Activated CD8-positive, alpha-beta memory T cell treated with anti-CD3 and anti-CD28 coated beads, Interleukin-2, amount 50 U/mL, for 1 hour (primary cell): ENCODE measurements around the gene DNAH3.
"Not testable (repeated sequence)": the region's sequence is repeated elsewhere in the genome, so short reads cannot be mapped to it uniquely, and the experiment has no call there.

Experiments used
- DNase-seq: peaks from one replicate; pipeline ENCODE4 v3.0.0-alpha.2; 2020; ENCODE audit errors: extremely low read depth

Gene DNAH3

DNA sequence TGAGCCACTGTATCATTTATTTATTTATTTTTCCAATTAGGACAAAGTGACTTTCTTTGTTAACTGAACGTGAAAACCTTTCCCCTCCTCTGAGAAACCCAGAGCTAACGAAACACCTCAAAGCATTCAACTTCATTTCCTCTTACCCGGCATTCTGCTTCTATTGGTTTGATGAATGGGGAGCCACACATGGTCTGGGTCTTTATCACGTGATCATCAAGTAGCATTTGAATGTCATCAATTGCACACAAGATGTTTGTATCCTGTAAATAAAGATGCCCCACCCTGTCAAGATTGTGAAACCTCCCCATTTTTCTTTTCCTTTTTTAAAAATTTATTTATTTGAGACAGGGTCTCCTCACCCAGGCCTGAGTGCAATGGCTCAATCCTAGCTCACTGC is 80.1 kb downstream of the DNAH3 start:
- DNase-seq = no peak

DNA sequence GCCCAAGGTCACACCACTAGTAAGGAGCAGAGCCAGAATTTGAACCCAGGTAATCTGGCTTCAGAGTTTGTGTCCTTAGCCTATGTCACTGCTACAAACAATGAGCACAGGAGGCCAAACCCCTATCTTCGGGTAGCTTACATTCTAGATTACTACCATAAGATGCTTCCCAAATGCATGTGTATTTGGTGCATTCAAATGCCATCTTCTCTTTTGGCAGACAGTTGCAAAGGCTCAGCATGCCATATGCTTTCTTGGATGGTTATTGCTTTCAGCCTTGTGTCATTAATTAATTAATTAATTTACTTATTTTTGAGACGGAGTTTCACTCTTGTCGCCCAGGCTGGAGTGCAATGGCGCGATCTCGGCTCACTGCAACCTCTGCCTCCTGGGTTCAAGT is 80.7 kb downstream of the DNAH3 start:
- no peak for DNase-seq

DNA sequence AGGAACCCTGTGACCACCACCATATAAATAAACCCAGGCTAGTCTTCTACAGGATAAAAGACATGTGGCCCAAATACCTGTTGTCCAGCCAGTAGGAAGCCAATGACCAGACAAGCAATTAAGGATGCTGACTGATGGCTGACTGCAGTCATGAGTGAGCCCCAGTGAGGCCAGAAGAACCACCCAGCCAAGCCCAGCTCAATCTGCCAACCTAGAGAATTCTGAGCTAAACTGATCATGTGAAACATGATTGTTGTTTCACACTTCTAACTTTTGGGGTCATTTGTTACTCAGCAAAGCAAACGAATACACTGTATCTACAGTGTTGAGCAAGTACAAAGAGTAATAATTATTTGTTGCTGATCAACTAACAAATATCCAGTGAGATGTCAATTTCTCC is 86.4 kb downstream of the DNAH3 start:
- DNase-seq = no peak

DNA sequence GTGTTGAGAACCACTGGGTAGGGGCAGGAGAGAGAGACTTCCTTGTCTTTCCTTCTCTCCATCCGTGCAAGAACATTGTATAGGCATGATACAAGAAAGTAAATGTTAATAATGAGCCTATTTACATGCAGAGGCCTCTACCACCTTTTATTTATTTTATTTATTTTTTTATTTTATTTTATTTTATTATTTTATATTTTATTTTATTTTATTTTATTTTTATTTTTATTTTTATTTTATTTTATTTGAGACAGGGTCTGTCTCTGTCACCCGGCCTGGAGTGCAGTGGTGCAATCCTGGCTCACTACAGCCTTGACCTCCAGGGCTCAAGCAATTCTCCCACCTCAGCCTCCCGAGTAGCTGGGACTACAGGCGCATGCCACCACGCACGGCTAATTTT is 87.3 kb downstream of the DNAH3 start:
- not testable (repeated sequence) for DNase-seq

DNA sequence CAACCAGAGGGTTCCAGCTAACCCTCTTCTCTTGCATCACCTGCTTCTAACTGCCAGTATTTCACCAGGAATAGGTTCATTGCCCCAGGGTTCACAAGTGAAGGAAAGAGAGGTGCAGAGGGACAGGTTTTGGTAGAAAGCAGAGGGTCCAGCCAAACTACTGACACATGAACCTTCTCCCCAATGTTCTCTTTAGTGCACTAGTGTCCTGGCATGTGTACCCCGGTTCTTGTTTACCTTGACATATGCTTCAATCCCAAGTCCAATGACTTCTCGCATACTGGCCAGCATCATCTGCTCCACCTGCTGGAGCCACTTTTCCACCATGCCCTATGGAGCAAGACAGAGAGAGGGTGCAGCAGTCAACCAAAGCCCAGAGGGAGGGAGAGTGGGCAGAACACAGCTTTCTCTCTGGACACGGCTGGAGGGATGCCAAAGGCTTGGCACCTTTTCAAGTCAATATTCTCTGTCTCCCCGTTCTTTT is 90.6 kb downstream of the DNAH3 start:
- DNase-seq = no peak

DNA sequence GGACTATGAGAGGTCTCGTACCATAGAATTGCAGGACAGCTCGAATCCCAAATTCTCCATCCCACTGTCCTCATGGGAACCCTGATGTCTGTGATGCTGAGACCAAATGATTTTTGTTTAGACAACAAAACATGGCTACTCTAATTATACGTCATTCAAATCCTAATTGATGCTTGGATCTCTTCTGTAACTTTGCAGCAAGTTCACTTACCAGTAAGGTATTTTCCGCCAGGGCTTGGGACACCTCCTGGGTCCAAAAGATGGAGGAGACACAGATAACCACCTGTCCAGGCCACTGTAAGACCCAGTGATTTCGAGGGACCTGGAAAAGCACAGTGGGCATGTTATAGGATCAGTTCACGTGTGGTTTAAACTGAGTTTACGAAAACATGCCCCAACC is 92.8 kb downstream of the DNAH3 start:
- DNase-seq = no peak

DNA sequence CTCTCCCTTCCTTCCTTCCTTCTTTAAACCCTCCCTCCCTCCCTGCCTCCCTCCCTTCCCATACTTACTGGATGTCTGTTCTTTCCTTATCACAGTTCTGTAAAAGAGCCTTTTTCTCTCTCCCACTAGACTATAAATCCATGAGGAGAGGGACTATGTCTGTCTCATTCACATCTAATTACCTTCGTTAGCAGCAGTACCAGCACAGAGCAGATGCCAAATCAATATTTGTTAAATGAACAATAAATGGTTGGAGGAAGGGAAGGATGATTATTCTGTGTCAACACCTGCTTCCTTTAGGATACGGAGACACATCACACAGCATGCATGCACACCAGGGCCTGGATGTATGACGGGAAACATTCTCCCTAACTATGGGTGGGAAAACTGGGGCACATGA is 94.2 kb downstream of the DNAH3 start:
- DNase-seq = no peak

DNA sequence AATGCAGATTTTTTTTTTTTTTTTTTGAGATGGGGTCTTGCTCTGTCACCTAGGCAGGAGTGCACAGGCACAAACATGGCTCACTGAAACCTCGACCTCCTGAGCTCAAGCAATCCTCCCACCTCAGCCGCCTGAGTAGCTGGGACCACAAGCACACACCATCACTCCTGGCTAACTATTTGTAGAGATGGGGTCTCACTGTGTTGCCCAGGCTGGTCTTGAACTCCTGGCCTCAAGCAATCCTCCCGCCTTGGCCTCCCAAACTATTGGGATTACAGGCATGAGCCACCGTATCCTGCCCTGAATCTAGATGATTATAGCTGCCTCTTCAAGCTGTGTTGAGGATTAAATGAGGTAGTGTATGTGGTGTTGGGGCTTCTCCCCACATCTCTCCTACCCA is 94.9 kb downstream of the DNAH3 start:
- DNase-seq = not testable (repeated sequence)

DNA sequence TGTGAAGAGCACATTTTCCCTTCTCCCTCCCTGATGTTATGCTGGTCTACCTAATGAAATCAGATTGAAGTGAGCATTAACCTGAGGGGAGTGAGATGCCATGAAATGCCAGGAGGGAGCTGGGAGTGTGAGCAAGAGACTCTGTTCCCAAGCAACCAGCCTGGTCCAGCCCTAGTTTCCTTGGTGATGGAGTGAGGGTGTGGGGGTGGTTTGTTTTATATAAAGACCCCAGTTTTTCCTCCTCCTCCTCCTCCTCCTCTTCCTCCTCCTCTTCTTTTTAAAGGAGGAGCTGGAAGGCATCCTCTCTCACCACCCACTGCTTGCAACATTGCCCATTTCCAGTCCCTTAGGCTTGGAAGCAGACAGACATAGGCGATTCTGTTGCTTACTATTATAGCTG is 97.1 kb downstream of the DNAH3 start:
- no peak for DNase-seq

DNA sequence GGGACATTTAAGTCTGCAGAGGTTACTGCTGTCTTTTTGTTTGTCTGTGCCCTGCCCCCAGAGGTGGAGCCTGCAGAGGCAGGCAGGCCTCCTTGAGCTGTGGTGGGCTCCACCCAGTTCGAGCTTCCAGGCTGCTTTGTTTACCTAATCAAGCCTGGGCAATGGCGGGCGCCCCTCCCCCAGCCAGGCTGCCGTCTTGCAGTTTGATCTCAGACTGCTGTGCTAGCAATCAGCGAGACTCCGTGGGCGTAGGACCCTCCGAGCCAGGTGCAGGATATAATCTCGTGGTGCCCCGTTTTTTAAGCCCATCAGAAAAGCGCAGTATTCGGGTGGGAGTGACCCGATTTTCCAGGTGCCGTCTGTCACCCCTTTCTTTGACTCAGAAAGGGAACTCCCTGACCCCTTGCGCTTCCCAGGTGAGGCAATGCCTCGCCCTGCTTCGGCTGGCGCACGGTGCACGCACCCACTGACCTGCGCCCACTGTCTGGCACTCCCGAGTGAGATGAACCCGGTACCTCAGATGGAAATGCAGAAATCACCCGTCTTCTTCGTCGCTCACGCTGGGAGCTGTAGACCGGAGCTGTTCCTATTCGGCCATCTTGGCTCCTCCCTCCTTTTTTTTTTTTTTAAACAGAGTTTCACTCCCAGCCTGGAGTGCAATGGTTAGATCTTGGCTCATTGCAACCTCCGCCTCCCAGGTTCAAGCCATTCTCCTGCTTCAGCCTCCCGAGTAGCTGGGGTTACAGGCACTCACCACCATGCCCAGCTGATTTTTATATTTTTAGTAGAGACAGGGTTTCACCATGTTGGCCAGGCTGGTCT is 102.3 kb downstream of the DNAH3 start:
- DNase-seq = not testable (repeated sequence)

DNA sequence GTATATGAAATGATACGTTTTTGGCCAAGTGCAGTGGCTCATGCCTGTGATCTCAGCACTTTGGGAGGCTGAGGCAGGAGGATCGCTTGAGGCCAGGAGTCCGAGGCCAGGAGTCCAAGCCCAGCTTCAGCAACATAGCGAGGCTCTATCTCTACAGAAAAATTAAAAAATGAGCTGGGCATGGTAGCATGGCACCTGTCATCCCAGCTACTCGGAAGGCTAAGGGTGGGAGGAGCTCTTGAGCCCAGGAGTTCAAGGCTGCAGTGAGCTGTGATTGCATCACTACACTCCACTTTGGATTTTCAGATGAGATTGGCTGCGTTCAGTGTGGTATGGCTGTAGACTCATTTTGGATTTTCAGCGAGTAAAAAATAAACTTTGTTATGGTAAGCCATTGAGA is 112.4 kb downstream of the DNAH3 start:
- no peak for DNase-seq

DNA sequence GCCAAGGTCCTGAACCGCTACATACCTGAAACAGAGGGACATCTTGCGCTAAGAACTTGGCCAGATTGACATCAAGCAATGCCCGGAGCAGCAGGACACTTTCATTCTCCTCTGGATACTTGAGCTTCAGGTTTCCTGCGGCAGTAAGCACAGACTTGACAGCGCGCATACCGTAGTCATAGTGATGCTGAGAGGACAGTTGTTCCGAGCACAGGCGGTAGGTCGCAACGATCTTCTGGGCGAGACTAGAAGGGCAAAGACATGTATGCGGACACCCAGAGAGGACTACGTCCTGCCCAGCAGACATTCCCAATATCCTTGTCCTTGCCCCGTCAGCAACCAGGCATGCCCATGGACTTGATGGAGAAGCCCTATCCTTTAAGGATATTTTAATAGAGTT is 112.9 kb downstream of the DNAH3 start:
- no peak for DNase-seq

DNA sequence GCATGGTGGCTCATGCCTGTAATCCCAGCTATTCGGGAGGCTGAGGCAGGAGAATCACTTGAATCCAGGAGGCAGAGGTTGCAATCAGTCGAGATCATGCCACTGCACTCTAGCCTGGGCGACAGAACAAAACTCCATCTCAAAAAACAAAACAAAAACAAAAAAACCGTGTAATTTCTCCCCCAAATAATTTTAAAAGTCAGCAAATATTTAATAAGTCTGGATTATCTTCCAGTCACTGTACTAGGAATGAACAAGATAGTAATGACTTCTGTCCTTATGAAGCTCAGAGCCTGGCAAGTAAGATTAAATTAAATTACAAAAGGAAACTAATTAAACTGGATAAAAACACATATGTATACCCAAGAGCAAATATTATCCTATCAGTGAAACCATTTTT is 113.5 kb downstream of the DNAH3 start:
- DNase-seq = no peak

DNA sequence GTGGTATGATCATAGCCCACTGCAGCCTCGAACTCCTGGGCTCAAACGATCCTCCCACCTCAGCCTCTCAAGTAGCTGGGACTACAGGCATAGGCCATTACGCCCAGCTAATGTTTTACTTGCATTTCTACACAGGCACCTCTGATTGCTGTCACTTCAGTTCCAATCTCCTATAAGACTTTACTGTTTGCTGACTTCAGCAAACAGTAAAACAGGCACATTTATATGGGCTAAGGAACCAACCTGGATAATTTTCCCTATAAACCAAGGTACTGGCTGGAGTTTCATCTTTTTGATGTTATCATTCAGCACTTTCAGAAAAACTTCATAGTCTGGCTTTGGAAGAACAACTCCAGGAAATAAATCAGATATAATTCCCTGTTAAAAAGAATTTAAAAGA is 114.2 kb downstream of the DNAH3 start:
- DNase-seq = no peak

DNA sequence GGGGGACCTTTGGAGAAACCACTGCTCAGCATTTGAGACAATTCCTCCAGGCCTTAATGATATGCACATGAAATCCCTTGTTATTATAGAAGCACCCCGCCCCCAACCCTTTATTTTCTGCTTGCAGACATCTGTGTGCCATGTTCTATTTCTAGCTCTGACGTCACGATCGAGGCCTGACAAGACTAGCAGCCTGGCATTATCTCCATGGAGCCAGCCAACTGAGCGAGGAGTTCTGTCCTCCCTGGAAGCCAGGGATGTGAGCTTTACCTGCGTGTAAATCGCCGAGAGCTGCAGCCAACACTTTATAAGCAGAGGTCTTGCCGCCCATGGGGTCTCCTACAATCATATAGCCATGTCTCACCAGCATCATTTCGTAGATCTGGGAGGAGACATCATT is 116.9 kb downstream of the DNAH3 start:
- no peak for DNase-seq

DNA sequence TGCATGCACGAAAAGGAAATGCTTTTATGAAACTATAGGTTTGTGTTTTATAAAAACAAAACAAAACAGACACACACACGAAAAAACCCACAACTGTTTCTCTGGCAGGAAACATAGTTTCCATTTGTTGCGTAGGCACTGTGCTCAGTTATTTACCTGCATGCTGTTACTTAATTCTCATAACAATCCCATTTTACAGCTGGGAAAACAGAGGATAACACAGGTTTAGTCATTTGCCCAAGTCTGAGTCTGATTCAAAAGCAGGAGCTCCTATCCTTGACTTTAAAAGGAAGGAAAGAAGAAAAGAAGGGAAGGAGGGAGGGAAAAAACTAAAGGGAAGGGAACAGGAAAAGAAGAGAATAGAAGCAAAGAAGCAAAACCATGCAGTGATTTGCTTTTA is 117.4 kb downstream of the DNAH3 start:
- DNase-seq = no peak

DNA sequence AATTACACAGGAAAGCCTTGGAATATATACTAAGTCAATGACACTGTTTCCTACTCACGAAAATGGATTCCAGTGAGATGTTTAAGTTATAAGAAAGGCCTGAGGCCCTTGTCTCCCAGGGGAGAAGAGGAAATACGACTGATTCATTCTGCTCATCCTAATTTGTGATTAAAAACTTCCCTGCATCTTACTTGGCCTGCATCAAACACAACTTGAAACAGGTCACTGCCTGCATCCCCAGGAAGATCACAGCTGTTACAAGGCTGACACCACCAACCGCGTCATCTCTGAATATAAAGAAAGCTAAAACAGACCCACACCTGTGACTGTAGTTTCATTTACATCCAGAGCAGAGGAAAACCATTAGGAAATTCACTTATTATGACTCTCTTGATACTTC is 121.9 kb downstream of the DNAH3 start:
- no peak for DNase-seq

DNA sequence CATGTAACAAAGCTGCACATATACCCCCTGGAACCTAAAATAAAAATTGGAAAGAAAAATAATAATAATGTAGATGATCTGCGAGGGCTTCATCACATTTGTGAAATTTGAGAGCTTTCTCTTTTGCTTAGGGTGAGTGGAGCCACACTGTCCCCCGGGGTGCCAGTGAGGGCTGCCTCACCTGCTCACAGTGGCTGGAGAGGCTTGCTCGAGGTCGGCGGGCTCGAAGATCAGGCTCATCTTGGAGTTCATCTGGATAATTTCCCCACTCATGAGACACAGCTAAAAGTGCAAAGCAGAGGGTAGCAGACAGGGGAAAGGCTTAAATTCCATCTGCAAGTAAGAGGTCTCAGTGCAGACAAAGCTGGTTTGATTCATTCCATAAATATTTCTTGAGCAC is 123.8 kb downstream of the DNAH3 start:
- no peak for DNase-seq

DNA sequence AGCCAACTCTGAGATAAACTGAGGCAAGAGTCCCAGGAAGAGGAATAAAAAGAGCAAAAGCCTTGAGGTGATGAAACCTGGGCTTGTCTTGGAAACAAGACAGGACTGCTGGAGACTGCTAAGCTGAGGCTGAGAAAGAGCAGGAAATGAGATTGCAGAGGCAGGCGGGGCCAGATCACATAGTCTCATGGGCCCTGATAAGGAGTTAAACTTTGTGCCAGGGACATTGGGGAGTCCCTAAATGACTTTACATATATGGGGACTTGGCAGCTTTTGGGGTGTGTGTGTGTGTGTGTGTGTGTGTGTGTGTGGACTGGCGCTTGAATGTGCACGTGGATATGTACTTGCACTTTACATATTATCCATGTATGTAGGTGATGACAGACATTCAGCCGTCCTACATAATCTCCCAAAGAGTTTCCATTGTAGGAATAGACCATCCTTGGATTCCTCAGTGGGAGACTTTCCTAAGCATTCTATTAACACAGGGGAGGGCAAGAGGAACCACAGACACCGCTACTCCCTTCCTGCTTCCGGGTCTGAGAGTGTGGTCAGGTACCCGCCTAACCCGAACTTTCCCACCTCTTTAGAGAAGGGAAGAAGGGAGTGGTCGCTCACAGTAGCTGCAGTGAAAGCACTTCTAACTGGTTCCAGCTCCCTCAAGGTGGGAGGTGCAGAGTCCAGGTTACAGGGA is 127.0 kb downstream of the DNAH3 start:
- no peak for DNase-seq

DNA sequence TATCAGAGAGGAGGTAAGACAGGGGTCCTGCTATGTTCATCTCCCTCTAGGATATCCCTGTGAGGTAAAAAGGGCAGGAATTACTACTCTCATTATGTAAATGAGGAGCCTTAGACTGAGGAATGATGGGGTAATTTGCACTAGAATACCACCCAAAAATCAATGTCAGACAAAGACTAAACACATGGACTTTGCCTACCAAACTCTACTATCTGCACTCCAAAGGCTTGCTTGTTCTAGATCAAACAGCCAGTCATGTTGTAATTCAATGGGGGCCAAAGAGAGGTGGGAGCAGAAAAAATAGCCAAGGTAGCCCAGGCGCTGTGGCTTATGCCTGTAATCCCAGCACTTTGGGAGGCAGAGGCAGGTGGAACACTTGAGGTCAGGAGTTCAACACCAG is 129.3 kb downstream of the DNAH3 start:
- no peak for DNase-seq

DNA sequence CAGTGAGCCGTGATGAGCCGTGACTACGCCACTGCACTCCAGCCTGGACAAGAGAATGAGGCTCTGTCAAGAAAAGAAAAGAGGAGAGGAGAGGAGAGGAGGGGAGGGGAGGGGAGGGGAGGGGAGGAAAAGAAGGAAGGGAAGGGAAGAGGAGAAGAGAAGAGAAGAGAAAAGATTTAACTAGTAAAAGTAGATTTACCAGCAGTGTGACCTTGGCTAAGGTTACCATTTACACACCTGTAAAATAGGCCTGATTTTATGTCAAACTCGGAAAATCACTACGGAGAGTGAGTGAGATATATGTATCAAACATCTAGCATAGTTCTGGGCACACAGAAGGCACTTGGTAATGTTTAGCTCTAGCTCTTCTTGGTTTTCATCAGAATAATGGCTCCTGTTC is 140.8 kb downstream of the DNAH3 start:
- DNase-seq = no peak

DNA sequence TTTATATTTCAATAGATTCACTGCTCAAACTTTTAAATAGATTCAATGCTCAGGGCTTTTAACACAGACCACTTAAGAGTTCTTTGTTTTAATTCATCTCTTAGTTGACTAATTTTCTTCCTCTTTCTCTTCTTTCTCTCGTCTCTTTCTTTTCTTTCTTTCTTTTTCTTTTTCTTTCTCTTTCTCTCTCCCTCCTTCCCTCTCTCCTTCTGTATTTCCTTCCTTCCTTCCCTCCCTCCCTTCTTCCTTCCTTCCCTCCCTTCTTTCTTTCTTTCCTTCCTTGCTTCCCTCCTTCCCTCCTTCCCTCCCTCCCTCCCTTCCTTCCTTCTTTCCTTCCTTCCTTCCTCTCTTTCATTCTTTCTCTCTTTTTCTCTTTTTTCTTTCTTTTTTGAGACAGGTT is 145.6 kb downstream of the DNAH3 start:
- DNase-seq = no peak

DNA sequence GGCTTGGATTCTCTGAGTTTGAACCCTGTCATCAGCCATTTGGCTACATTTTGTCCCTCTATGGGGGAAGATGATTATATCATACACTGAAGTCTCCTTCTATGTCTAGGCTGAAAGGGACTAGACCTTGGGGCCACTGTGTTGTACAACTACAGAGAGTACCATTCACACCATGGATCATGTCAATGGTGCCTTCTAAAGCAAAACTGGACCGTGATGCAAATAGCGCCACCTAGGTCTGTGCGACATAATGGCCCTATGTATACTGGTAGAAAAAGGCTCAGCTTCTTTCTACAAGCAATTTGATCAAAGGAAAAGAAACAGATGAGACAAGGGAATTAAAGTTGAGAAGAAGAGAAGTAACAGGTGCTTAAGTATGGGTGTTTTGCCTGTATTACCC is 149.4 kb downstream of the DNAH3 start:
- no peak for DNase-seq
